HepG2 (cell line): ENCODE measurements around the gene PRRC2A. TPM values are rescaled to one million over a fixed set of nuclear protein-coding genes. Genes with fewer than 3 reads are reported as not detected.

ENCODE experiments used
- ARID4A ChIP-seq: sonication (generic); formaldehyde crosslinking; IDR thresholded peaks from 2 replicates; pipeline ENCODE4 v1.5.0; 2020; ENCODE audit warnings: mild to moderate bottlenecking, missing genetic modification reagents, borderline replicate concordance
- ARNTL ChIP-seq: sonication (generic); formaldehyde crosslinking; IDR thresholded peaks from 2 replicates; pipeline ENCODE4 v1.4.0; 2020; ENCODE audit warnings: mild to moderate bottlenecking, missing genetic modification reagents
- CBX5 ChIP-seq: sonication (generic); formaldehyde crosslinking; IDR thresholded peaks from 2 replicates; pipeline ENCODE4 v1.4.0; 2020; ENCODE audit warnings: missing genetic modification reagents, borderline replicate concordance
- CHD2 ChIP-seq: IDR thresholded peaks from 2 replicates; pipeline ENCODE4 v1.6.1; 2011; ENCODE audit warnings: low read depth, low read length, improper control_type of control experiment
- ETV5 ChIP-seq: IDR thresholded peaks from 2 replicates; pipeline ENCODE4 v1.6.1; 2018; ENCODE audit warnings: missing biosample characterization, missing genetic modification reagents, inconsistent platforms, borderline replicate concordance
- HNF4G ChIP-seq, 2 experiments: sonication (generic) in 1 of 2; formaldehyde crosslinking in 1 of 2; IDR thresholded peaks; 2 replicates each; pipeline versions ENCODE4 v1.4.0 to v1.6.1; 2011 to 2020; ENCODE audit warnings: borderline replicate concordance in 2 of 2, low read depth in 2 of 2, mild to moderate bottlenecking in 2 of 2, low read length in 1 of 2, missing genetic modification reagents in 1 of 2, moderate library complexity in 1 of 2
- KAT8 ChIP-seq: IDR thresholded peaks from 2 replicates; pipeline ENCODE4 v1.6.1; 2016; ENCODE audit warnings: missing genetic modification reagents, missing compliant biosample characterization
- KDM1A ChIP-seq: IDR thresholded peaks from 2 replicates; pipeline ENCODE4 v1.6.1; 2016; ENCODE audit warnings: missing compliant biosample characterization
- MYNN ChIP-seq: sonication (generic); formaldehyde crosslinking; IDR thresholded peaks from 2 replicates; pipeline ENCODE4 v1.4.0; 2020; ENCODE audit warnings: mild to moderate bottlenecking, low read depth, missing genetic modification reagents
- MZF1 ChIP-seq: sonication (generic); formaldehyde crosslinking; IDR thresholded peaks from 2 replicates; pipeline ENCODE4 v1.8.1; 2023; ENCODE audit warnings: mild to moderate bottlenecking, missing genetic modification reagents, borderline replicate concordance
- NCOA2 ChIP-seq: sonication (generic); formaldehyde crosslinking; IDR thresholded peaks from 2 replicates; pipeline ENCODE4 v1.8.0; 2022; ENCODE audit warnings: inconsistent platforms
- POLR2A ChIP-seq, 2 experiments: IDR thresholded peaks; 2 replicates each; pipeline ENCODE4 v1.6.1; 2011; ENCODE audit warnings: low read depth in 2 of 2, low read length in 2 of 2, mild to moderate bottlenecking in 1 of 2, moderate library complexity in 1 of 2; ENCODE audit not compliant: insufficient read depth in 1 of 2
- RAD21 ChIP-seq: fragments of 450-650 bp; formaldehyde crosslinking; IDR thresholded peaks from 2 replicates; pipeline ENCODE4 v1.5.0; 2020; ENCODE audit warnings: mild to moderate bottlenecking
- SAP130 ChIP-seq: IDR thresholded peaks from 2 replicates; pipeline ENCODE4 v1.6.1; 2016; ENCODE audit warnings: low read depth
- TCF12 ChIP-seq, 2 experiments: fragments of 450-650 bp in 1 of 2; sonication (generic) in 1 of 2; formaldehyde crosslinking in 1 of 2; IDR thresholded peaks; 2 replicates each; pipeline versions ENCODE4 v1.6.1 to v1.8.0; 2017 to 2022; ENCODE audit warnings: antibody characterized with exemption in 1 of 2, mild to moderate bottlenecking in 1 of 2, missing genetic modification reagents in 1 of 2, moderate library complexity in 1 of 2
- ZNF550 ChIP-seq: sonication (generic); formaldehyde crosslinking; IDR thresholded peaks from 2 replicates; pipeline ENCODE4 v1.4.0; 2020; ENCODE audit warnings: mild to moderate bottlenecking, missing genetic modification reagents, borderline replicate concordance
- ZNF607 ChIP-seq: sonication (generic); formaldehyde crosslinking; IDR thresholded peaks from 2 replicates; pipeline ENCODE4 v1.5.1; 2020; ENCODE audit warnings: missing genetic modification reagents, mild to moderate bottlenecking, borderline replicate concordance
- ZNF639 ChIP-seq: conservative IDR thresholded peaks from 2 replicates; pipeline ENCODE4 v1.6.1; 2018; ENCODE audit warnings: missing genetic modification reagents
- ZNF737 ChIP-seq: sonication (generic); formaldehyde crosslinking; IDR thresholded peaks from 2 replicates; pipeline ENCODE4 v1.5.0; 2020; ENCODE audit warnings: missing genetic modification reagents, mild to moderate bottlenecking, borderline replicate concordance
- ZNF740 ChIP-seq: sonication (generic); formaldehyde crosslinking; IDR thresholded peaks from 2 replicates; pipeline ENCODE4 v1.4.0; 2020; ENCODE audit warnings: missing genetic modification reagents
- ZNF839 ChIP-seq: sonication (generic); formaldehyde crosslinking; IDR thresholded peaks from 2 replicates; pipeline ENCODE4 v1.4.0; 2020; ENCODE audit warnings: missing genetic modification reagents, mild to moderate bottlenecking, borderline replicate concordance
- ZZZ3 ChIP-seq: sonication (generic); formaldehyde crosslinking; IDR thresholded peaks from 2 replicates; pipeline ENCODE4 v1.4.0; 2020; ENCODE audit warnings: missing genetic modification reagents, mild to moderate bottlenecking, borderline replicate concordance
- polyA plus RNA-seq, 8 experiments: library from polyadenylated mRNA; depleted of rRNA in 3 of 8; stranded (reverse) in 7 of 8; unstranded in 1 of 8; fragments of >200 nt; fragmentation: Illumina TruSeq in 4 of 8; extraction: Trizol in 4 of 8; gene quantifications; 2 replicates each; pipeline versions ENCODE4 v1.2.1 to v1.2.3, GENCODE V29; 2011 to 2016; ENCODE audit warnings: low read depth in 4 of 8, missing spikeins in 1 of 8, mixed read lengths in 1 of 8; ENCODE audit not compliant: insufficient read depth in 1 of 8
- total RNA-seq, 5 experiments: library from RNA; depleted of rRNA; stranded (reverse); fragments of >200 nt; fragmentation: Illumina TruSeq; extraction: Trizol; gene quantifications; 2 replicates each; pipeline ENCODE4 v1.2.3, GENCODE V29; 2016; ENCODE audit warnings: low read depth in 1 of 5

Gene PRRC2A
- total and polyA plus RNA-seq, 2 of the 13 experiments (the other 11 are each of a cell fraction or from before 2014, with no cell fraction given), result 38.9 to 47.4 TPM

GRCh38 chr6:31665501-31666336 is 45.2 kb downstream of the PRRC2A start, which contains the start of gene CSNK2B (continued):
- TF ChIP-seq ZNF740 (no peak; the same call in 1 of the 2 replicates), MYNN (CRISPR knock-in tag) (no peak), ZNF607 (CRISPR knock-in tag) (peak; percentile 15; the same call in 1 of the 2 replicates), POLR2A (IDR thresholded peaks at IDR 0.05; ENCODE audit: insufficient read depth in 1 of 2, low read depth in 2 of 2, low read length in 2 of 2) (peak in 1 of 2 experiments; percentile 98; a peak in 2 of 4 replicates), KAT8 (CRISPR knock-in tag) (peak; percentile 94), NCOA2 (CRISPR knock-in tag) (no peak), RAD21 (CRISPR knock-in tag) (peak; percentile 8; the same call in 1 of the 2 replicates), ZNF737 (CRISPR knock-in tag) (no peak), HNF4G (IDR thresholded peaks at IDR 0.05; ENCODE audit: borderline replicate concordance, low read depth, low read length) (peak; percentile 3), HNF4G (CRISPR knock-in tag; IDR thresholded peaks at IDR 0.05; ENCODE audit: borderline replicate concordance, low read depth) (no peak), ZNF639 (0 out of 2 replicates have a peak, but pooled peaks have one; percentile 62), CHD2 (peak; percentile 12; the same call in 1 of the 2 replicates), ARNTL (CRISPR knock-in tag) (no peak), ETV5 (CRISPR knock-in tag) (peak; percentile 85), CBX5 (CRISPR knock-in tag) (peak; percentile 11), ZNF550 (CRISPR knock-in tag) (no peak; the same call in none of the 2 replicates), TCF12 (IDR thresholded peaks at IDR 0.05) (no peak), TCF12 (CRISPR knock-in tag; IDR thresholded peaks at IDR 0.05) (no peak; the same call in 1 of the 2 replicates), ZNF839 (CRISPR knock-in tag) (peak; percentile 77; the same call in 1 of the 2 replicates), KDM1A (CRISPR knock-in tag) (no peak), ARID4A (CRISPR knock-in tag) (peak; percentile 83), ZZZ3 (CRISPR knock-in tag) (no peak; the same call in 1 of the 2 replicates), MZF1 (CRISPR knock-in tag) (no peak), SAP130 (CRISPR knock-in tag) (peak; percentile 94)
